ENCODE data around the gene COG6. TPM values are rescaled to one million over a fixed set of nuclear protein-coding genes. Genes with fewer than 3 reads are reported as not detected.

Gene COG6
- total RNA-seq, 2 experiments from 2014 or later, result 30.1 to 33.2 TPM

DNA sequence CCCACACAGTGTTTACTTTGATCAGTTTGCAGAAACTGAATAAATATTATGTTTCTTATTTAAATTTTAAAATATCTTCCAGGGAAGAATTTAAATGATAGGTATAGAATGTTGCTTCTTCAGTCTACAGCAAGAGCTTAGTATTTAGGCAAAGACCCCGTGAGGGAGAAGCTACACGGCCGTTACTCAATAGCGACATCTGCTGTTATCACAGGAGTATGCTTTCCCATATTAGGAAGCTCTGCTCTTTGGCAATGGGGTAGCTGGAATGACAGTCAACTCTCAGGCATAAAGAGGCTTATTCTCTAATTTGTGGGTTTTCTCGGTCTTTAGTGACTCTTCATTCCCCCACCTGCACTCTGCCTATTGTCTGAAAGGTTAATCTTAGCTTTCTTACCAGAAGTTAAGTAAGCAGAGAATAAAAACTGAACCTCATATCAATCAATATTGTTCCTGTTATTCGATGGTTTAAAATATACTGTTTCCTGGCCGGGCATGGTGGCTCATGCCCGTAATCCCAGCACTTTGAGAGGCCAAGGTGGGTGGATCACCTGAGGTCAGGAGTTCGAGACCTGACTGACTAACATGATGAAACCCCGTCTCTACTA, 39.3 kb upstream of the COG6 start:
- no peak for TF ChIP-seq EZH2phosphoT487 (IDR thresholded peaks at IDR 0.05; ENCODE audit: borderline replicate concordance, low read depth, low read length)
- TF ChIP-seq, protein P1, sequence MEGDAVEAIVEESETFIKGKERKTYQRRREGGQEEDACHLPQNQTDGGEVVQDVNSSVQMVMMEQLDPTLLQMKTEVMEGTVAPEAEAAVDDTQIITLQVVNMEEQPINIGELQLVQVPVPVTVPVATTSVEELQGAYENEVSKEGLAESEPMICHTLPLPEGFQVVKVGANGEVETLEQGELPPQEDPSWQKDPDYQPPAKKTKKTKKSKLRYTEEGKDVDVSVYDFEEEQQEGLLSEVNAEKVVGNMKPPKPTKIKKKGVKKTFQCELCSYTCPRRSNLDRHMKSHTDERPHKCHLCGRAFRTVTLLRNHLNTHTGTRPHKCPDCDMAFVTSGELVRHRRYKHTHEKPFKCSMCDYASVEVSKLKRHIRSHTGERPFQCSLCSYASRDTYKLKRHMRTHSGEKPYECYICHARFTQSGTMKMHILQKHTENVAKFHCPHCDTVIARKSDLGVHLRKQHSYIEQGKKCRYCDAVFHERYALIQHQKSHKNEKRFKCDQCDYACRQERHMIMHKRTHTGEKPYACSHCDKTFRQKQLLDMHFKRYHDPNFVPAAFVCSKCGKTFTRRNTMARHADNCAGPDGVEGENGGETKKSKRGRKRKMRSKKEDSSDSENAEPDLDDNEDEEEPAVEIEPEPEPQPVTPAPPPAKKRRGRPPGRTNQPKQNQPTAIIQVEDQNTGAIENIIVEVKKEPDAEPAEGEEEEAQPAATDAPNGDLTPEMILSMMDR (conservative IDR thresholded peaks at IDR 0.05; ENCODE audit: low read length), result peak; percentile 95
- H3K36me3 ChIP-seq (ENCODE audit: insufficient read depth, low read length), result no peaks in the 10 kb centered on the region
- peak; percentile 83 for DNase-seq (ENCODE audit: low spot score)
- CTCF ChIA-PET (ENCODE audit: unreplicated experiment), result interaction anchor here (1.1 kb wide), 1 partner anchor 165 kb away, joined by 5 read pairs; no protein-coding TSS in a partner anchor
- intact Hi-C loops (cut with micrococcal nuclease; ENCODE audit: unreplicated experiment), result loop anchor here (2.0 kb wide), 2 partner anchors 341 to 565 kb away; no protein-coding TSS in a partner anchor
- H3K4me3 ChIP-seq (ENCODE audit: low read depth, low read length, poor library complexity, severe bottlenecking), result no peak overlapping the region
- no peak overlapping the region for H3K27ac ChIP-seq (ENCODE audit: low read depth, low read length, poor library complexity, severe bottlenecking)
- H3K4me2 ChIP-seq (ENCODE audit: low read length), result no peak overlapping the region
- BruUV-seq (replicated peaks), result no TSS peak
- no peaks in the 10 kb centered on the region for H4K20me1 ChIP-seq (ENCODE audit: insufficient read depth, low read length)
- H3K9me2 ChIP-seq (ENCODE audit: insufficient read depth, low read length), result no peaks in the 10 kb centered on the region
- H3K9me3 ChIP-seq (ENCODE audit: low read length), result no peaks in the 10 kb centered on the region
- no peak overlapping the region for H2AFZ ChIP-seq (ENCODE audit: low read length)
- POLR2A ChIA-PET, result interaction anchor here (0.6 to 1.0 kb wide), 4 partner anchors 30 to 1082 kb away, joined by 3 to 11 read pairs (median 4); no protein-coding TSS in a partner anchor
- no peaks in the 10 kb centered on the region for H3K4me1 ChIP-seq (ENCODE audit: insufficient read depth, low read length, poor library complexity, severe bottlenecking)
- no peaks in the 10 kb centered on the region for H3K79me2 ChIP-seq (ENCODE audit: insufficient read depth, low read depth, low read length)

DNA sequence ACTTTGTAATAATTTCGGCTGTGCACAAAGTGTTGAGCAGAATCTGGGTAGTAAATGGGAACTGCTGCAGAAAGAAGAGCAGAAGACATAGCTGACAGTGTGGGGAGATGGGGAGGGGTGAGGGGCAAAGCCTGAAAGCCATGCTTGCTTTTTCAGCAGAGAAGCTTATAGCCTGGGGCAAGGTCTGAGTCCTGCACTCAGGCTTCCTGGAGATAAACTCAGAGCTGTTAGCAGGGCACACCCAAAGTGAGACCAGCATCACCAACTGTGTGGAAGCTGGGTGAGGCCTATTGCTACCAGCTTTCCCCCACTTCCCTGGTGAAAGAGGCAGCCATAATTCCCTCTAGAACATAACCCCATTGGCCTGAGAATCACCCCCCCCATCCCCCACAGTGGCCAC, 36.9 kb upstream of the COG6 start:
- H3K9me2 ChIP-seq (ENCODE audit: insufficient read depth, low read length), result no peaks in the 10 kb centered on the region
- H3K27ac ChIP-seq (ENCODE audit: low read depth, low read length, poor library complexity, severe bottlenecking), result no peak overlapping the region
- ChIA-PET POLR2A (no interaction called here), CTCF (ENCODE audit: unreplicated experiment) (no interaction called here)
- no peak for DNase-seq (ENCODE audit: low spot score)
- BruUV-seq (replicated peaks), result no TSS peak
- intact Hi-C loops (cut with micrococcal nuclease; ENCODE audit: unreplicated experiment), result no loop called here
- no peaks in the 10 kb centered on the region for H3K9me3 ChIP-seq (ENCODE audit: low read length)
- H3K4me3 ChIP-seq (ENCODE audit: low read depth, low read length, poor library complexity, severe bottlenecking), result no peak overlapping the region
- no peak overlapping the region for H2AFZ ChIP-seq (ENCODE audit: low read length)
- H3K4me1 ChIP-seq (ENCODE audit: insufficient read depth, low read length, poor library complexity, severe bottlenecking), result no peaks in the 10 kb centered on the region
- no peaks in the 10 kb centered on the region for H3K36me3 ChIP-seq (ENCODE audit: insufficient read depth, low read length)
- no peaks in the 10 kb centered on the region for H4K20me1 ChIP-seq (ENCODE audit: insufficient read depth, low read length)
- no peaks in the 10 kb centered on the region for H3K79me2 ChIP-seq (ENCODE audit: insufficient read depth, low read depth, low read length)
- TF ChIP-seq, protein P1 (conservative IDR thresholded peaks at IDR 0.05; ENCODE audit: low read length), result no peak
- TF ChIP-seq EZH2phosphoT487 (IDR thresholded peaks at IDR 0.05; ENCODE audit: borderline replicate concordance, low read depth, low read length), result no peak
- H3K4me2 ChIP-seq (ENCODE audit: low read length), result no peak overlapping the region

DNA sequence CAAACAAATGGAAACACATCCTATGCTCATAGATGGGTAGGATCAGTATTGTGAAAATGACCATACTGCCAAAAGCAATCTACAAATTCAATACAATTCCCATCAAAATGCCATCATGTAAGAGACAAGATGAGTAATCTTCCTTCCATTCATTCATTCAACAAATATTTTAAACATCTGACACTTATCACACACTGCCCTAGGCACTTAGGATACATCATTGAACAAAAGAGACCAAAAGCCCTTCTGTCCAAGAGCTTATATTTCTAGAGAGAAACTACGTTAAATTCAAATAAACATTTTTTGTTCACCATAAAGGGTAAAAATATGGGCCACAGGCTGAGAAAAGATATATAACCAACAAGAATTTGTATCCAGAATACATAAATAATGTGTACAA, 32.0 kb upstream of the COG6 start:
- intact Hi-C loops (cut with micrococcal nuclease; ENCODE audit: unreplicated experiment), result no loop called here
- ChIA-PET CTCF (ENCODE audit: unreplicated experiment) (no interaction called here), POLR2A (interaction anchor here (0.6 to 1.0 kb wide), 2 partner anchors 45 to 519 kb away, joined by 3 read pairs; no protein-coding TSS in a partner anchor)
- Histone ChIP-seq H2AFZ (ENCODE audit: low read length) (no peak overlapping the region), H3K9me3 (ENCODE audit: low read length) (no peaks in the 10 kb centered on the region), H3K9me2 (ENCODE audit: insufficient read depth, low read length) (no peaks in the 10 kb centered on the region), H3K4me1 (ENCODE audit: insufficient read depth, low read length, poor library complexity, severe bottlenecking) (no peaks in the 10 kb centered on the region), H3K4me2 (ENCODE audit: low read length) (no peak overlapping the region), H4K20me1 (ENCODE audit: insufficient read depth, low read length) (no peaks in the 10 kb centered on the region), H3K36me3 (ENCODE audit: insufficient read depth, low read length) (no peaks in the 10 kb centered on the region), H3K79me2 (ENCODE audit: insufficient read depth, low read depth, low read length) (no peaks in the 10 kb centered on the region), H3K27ac (ENCODE audit: low read depth, low read length, poor library complexity, severe bottlenecking) (no peak overlapping the region), H3K4me3 (ENCODE audit: low read depth, low read length, poor library complexity, severe bottlenecking) (no peak overlapping the region)
- no TSS peak for BruUV-seq (replicated peaks)
- TF ChIP-seq, protein P1 (conservative IDR thresholded peaks at IDR 0.05; ENCODE audit: low read length), result no peak
- no peak for TF ChIP-seq EZH2phosphoT487 (IDR thresholded peaks at IDR 0.05; ENCODE audit: borderline replicate concordance, low read depth, low read length)
- DNase-seq (ENCODE audit: low spot score), result no peak
